ENCODE results near the gene ARMC9.
"Not testable (repeated sequence)": the region's sequence is repeated elsewhere in the genome, so short reads cannot be mapped to it uniquely, and the experiment has no call there.

The ARMC9 gene

DNA sequence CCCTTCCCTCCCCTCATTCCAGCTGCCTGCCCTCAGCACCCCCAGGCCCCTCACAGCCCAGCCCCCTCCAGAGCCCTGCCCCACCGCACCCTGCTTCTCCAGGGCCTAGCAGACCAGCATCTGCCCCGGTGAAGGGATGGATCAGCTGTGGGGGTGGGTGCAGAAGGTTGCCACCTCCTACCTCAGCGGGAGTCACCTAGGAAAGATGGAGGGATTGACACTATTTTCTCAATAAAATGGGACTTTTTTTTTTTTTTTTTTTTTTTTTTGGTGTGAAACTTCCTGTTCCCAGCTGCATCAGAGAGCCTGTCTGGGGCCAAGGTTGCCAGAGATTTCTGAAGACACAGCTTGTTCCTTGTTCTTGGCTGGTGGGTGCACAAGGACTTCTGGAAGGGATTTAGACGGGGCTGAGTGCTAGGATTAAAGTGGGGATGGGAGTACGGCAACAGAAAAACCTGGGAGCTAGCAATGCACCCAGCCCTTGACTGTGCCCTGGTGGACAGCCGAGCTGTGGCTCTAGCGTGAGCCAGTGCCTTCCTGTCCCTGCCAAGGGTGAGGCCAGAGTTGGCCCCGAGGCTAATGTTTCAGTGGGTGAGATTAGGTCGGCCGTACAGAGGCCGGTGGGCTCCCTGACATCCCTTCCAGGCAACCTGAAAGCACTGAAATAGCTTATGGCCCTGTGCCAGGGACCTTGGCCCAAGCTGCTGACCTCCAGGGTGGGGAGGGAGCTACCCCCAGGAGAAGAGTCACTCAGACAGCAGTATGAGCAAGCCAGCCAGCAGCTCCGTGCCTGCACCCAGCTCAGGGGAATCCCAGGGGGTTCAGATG lies 201.6 kb downstream of the ARMC9 start:
- no peak for DNase-seq (ENCODE audit: low spot score)

DNA sequence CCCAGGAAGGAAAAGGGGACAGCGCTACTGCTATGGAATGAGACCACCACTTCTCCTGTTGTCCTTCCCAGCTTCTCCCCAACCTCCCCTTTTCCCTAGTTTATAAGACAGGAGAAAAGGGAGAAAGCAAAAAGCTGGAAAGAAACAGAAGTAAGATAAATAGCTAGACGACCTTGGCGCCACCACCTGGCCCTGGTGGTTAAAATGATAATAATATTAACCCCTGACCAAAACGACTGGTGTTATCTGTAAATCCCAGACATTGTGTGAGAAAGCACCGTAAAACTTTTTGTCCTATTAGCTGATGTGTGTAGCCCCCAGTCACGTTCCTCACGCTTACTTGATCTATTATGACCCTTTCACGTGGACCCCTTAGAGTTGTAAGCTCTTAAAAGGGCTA lies 202.2 kb downstream of the ARMC9 start:
- not testable (repeated sequence) for DNase-seq (ENCODE audit: low spot score)

DNA sequence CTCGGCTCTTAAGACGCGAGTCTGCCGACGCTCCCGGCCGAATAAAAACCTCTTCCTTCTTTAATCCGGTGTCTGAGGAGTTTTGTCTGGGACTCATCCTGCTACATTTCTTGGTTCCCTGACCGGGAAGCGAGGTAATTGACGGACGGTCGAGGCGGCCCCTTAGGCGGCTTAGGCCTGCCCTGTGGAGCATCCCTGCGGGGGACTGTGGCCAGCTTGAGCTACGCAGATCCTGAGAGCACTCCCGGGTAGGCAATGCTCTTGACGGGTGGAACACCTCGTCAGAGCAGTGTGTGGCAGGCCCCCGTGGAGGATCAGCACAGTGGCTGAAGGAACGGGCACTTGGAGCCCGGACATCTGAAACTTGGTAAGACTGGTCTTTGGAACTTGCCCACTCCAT lies 202.7 kb downstream of the ARMC9 start:
- DNase-seq (ENCODE audit: low spot score): not testable (repeated sequence)

DNA sequence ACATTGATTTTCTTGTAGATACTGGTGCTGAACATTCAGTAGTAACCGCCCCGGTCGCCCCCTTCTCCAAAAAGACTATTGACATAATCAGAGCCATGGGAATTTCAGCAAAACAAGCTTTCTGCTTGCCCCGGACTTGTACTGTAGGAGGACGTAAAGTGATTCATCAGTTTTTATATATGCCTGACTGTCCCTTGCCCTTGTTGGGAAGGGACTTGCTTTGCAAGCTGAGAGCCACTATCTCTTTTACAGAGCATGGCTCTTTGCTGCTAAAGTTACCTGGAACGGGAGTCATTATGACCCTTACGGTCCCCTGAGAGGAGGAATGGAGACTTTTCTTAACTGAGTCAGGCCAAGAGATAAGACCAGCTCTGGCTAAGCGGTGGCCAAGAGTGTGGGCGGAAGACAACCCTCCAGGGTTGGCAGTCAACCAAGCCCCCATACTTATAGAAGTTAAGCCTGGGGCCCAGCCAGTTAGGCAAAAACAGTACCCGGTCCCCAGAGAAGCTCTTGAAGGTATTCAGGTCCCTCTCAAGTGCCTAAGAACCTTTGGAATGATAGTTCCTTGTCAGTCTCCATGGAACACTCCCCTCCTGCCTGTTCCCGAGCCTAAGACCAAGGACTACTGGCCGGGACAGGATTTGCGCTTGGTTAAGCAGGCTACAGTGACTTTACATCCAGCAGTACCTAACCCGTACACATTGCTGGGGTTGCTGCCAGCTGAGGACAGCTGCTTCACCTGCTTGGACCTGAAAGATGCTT lies 205.2 kb downstream of the ARMC9 start:
- not testable (repeated sequence) for DNase-seq (ENCODE audit: low spot score)

DNA sequence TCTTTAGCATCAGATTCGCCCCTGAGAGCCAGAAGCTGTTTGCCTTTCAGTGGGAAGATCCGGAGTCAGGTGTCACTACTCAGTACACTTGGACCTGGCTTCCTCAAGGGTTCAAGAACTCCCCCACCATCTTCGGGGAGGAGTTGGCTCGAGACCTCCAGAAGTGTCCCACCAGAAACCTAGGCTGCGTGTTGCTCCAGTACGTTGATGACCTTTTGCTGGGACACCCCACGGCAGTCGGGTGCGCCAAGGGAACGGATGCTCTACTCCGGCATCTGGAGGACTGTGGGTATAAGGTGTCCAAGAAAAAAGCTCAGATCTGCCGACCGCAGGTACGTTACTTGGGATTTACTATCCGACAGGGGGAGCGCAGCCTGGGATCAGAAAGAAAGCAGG lies 205.8 kb downstream of the ARMC9 start:
- not testable (repeated sequence) for DNase-seq (ENCODE audit: low spot score)

DNA sequence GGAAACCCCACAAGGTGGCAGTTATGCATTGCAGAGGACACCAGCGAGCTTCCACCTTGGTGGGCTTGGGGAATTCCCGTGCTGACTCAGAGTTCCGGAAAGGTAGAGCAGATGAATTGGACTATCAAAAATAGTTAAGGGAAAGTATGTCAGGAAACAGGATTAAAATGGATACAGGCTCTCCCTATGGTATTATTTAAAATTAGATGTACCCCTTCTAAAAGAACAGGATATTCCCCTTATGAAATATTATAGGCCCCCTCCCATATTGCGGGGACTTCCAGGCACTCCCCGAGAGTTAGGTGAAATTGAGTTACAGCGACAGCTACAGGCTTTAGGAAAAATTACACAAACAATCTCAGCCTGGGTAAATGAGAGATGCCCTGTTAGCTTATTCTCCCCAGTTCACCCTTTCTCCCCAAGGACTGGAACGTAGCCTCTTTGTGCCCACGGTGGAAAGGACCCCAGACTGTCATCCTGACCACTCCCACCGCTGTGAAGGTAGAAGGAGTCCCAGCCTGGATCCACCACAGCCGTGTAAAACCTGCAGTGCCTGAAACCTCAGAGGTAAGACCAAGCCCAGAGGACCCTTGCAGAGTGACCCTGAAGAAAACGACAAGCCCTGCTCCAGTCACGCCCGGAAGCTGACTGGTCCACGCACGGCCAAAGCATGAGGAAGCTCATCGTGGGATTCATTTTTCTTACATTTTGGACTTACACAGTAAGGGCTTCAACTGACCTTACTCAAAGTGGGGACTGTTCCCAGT lies 207.4 kb downstream of the ARMC9 start:
- DNase-seq (ENCODE audit: low spot score): not testable (repeated sequence)

DNA sequence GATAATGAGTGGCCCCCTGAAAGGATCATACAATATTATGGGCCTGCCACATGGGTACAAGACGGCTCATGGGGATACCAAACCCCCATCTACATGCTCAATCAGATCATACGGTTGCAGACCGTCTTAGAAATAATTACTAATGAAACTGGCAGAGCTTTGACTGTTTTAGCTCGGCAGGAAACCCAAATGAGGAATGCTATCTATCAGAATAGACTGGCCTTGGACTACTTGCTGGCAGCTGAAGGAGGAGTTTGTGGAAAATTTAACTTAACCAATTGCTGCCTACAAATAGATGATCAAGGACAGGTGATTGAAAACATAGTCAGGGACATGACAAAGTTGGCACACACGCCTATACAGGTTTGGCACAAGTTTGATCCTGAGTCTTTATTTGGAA lies 209.3 kb downstream of the ARMC9 start:
- DNase-seq (ENCODE audit: low spot score): not testable (repeated sequence)

DNA sequence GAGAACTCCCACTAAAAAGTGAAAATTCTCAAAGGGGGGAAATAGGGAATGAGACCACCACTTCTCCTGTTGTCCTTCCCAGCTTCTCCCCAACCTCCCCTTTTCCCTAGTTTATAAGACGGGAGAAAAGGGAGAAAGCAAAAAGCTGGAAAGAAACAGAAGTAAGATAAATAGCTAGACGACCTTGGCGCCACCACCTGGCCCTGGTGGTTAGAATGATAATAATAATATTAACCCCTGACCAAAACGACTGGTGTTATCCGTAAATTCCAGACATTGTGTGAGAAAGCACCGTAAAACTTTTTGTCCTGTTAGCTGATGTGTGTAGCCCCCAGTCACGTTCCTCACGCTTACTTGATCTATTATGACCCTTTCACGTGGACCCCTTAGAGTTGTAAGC lies 209.9 kb downstream of the ARMC9 start:
- not testable (repeated sequence) for DNase-seq (ENCODE audit: low spot score)

DNA sequence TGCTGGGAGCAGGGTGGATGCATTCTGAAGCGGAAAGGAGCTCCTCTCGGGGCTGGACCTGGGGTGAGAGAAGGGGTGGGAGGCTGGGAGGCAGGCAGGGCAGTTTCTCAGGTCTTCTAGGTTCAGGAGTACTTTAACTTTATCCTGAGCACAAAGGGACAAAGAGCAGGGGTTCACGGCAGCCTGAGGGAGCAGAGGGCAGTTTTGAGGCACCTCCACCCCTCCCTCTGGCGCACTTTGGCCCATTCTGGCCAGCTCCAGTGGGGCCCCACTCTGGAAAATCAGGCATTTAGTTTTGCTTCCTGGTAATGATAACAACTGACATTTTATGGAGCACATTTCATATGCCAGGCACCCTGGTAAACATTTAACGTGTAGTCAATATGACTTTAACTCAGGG lies 211.3 kb downstream of the ARMC9 start:
- no peak for DNase-seq (ENCODE audit: low spot score)

DNA sequence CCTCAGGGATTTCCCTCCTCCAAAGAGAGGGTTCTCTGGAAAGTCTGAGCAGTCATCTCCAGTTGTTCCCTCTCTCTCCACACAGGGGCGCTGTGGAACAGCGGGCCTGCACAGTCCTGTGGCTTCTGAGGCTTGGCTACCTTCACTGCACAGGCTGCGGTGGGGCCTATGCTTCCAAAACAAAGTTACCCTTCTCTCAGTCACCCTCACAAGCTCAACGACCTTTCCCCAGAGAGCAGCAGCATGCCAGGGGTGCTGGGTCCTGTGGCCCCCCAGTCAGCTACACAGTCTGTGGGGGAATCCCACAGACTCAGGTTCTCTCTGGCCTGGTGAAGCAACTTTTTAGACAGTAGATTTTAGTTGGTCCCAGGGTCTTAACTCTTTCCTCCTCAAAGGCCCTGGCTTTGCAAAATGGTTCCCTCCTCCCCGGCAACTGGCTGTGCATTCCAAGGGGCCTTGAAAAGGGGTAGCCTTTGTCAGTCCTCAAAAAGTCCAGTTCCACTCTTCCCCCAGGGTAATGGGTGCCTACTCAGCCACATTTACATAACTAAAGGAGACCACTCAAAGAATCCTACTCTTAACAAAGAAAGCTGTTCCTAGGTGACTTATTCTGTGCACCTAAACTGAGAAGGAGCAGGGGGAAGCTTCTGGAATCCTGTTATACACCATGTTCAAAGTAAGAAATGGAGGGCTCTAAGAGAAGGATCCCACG lies 212.0 kb downstream of the ARMC9 start:
- DNase-seq (ENCODE audit: low spot score): no peak

DNA sequence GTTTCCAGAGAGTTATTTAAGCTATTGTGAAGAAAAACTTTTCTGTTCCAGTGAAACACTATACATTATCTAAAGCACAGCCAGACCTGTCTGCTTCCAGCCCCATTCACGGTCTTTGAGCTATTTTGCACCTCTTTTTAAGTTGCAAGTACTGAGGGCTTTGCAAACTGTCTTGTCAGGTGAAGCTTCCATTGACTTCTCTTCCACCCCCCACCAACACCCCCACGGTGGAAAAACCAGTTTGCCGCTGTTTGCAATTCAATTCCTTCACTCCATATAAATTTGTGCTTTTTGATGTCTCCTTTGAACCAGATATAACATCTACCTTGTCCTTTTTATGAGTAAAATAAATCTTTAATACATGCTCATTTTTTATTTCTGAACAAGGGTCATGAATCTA lies 212.8 kb downstream of the ARMC9 start:
- no peak for DNase-seq (ENCODE audit: low spot score)

DNA sequence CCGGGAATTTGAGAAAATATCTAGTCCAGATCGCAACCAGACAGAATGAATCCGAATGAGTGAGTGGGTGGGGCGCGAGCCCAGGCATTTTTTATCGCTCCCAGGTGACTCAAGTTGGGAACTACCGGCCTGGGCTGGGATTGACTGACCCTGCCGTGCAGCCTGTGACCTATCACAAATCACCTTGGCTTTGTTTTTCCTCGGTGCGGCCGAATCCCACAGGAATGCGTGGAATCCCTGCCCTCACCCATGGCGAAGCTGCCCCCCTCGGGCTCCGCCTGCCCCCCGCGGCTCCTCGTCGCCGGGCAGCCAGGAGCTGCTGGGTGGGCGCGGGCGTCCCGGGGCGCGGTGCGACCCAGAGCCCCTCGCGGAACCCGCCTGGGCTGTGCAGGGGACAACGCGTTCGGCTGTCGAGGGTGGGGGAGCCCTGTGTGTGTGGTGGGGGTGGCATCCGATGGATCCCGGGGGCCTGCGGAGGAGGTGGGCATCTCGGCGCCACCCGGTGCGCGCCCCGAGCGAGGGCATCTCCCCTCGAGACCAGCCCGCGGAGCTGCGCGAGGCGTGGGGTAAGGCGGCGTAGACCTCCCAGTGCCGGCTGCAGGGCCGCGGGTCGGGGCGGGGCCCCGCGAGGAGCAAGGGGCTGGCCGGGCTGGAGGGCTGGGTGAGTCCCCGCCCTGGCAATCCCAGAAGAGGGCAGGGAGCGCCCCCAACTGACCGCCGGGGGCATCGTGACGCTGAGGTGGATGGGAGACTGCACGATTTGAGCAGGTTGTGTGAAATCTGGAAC lies 213.6 kb downstream of the ARMC9 start:
- DNase-seq (ENCODE audit: low spot score): peak; percentile 86

DNA sequence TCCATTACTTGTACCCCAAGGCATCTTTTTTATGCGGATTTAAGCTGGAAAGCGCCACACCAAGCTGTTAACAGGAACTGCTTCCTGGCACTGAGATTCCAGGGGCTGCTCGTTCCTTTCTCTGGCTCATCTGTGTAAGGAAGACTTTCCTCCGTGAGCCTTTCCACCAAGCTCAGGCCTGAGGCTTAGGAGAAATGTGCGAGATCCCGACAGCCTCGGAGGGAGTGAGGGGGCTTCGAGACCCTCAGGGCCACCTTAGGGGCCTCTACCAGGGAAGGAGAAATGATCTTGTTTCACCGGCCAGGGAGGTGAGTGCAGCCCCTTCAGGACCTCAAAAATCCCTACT lies 214.2 kb downstream of the ARMC9 start:
- no peak for DNase-seq (ENCODE audit: low spot score)

DNA sequence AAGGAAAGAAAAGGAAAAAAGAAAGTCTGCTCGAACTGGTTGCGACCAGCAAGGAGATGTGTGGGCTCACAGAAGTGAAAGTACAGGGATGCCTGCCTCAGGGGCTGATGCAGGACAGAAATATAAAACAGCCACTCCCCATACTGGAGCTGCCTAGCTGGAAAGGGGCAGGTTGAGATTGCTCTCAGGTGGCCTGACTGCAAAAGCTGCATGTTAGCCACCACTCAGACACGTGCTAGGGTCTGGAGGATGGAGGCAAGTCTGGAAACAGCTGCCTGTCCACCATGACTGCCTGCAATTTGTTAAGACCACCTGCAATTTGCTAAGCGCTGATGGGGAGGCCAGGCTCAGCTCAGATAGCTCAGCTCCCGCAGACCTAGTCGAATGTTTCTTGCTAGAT lies 215.0 kb downstream of the ARMC9 start:
- DNase-seq (ENCODE audit: low spot score): no peak

DNA sequence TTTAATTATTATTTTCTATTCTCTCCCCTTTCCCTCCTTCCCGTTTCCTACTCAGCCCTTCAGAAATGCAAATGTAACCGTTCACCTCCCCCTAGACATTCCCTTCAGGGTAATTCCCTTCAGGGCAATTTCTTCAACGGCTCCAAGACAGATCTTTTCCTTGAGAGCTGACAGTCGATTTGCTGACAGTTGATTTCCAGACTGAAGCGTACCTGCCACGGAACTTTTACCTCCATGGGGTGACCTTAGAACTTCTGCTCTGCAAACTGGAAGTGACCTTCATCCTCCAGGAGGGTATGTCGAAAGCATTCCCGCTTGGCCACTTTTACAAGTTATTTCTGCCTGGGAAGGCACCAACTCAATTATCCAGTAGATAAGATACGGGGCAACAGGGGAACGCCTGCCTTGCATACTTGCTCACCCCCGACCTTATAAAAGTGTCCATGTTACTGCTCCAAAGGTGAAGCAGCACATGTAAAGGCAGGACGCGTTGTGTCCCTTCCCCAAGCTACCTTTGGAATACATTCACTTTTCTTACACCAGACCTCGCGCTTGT lies 215.6 kb downstream of the ARMC9 start:
- DNase-seq (ENCODE audit: low spot score): no peak

DNA sequence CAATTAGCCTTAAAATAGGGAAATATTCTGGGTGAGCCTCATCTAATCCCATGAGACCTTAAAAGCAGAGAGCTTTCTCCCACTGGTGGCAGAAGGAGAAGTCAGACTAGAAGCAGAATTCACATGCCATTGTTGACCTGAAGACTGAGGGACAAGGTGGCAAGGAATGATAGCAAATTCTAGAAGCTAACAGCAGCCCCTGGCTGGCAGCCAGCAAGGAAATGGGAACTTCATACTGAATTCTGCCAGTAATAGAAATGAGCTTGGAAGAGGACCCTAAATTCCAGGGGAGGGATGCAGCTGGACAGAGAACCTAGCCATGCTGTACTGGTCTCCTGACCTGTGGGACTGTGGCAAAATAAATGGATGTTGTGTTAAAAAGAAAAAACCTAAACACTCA lies 216.6 kb downstream of the ARMC9 start:
- no peak for DNase-seq (ENCODE audit: low spot score)

DNA sequence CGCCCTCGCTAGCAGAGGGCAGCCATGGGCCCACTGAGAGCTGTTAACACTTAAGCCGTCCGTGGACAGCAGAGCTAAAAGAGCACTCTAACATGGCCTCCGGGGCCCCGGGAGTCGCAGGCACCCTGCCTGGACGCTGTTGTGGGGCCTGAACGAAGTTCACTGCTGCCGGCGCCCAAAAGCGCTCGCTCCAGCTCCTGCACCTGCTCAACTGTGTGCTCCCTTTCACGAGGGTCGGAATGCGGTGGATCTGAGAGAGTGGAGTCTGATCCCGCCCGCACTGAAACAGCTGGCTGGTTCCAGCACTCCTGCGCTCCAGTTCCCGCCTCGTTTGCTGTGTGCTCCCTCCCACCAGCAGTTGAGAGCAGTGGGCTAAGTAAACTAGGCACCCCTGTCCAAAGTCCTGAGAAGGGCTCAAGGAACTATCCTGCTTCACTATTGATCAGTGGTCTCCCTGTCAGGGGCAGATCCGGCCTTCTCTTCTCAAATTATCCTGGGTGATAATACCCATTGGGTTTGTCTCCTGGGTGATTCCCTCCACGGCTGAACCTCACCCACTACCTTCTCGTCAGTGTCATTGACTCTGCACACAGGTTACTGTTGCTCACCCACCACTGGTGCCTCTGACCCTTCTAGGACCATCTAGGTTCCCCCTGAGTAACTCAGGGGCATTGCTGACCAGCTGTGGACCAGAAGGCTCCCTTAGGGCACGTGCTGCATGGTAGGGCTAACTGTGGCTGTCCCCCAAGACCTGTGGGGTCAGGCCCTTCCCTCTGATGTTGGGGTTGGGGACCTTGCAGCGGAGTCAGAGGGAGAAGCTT lies 220.6 kb downstream of the ARMC9 start:
- no peak for DNase-seq (ENCODE audit: low spot score)

DNA sequence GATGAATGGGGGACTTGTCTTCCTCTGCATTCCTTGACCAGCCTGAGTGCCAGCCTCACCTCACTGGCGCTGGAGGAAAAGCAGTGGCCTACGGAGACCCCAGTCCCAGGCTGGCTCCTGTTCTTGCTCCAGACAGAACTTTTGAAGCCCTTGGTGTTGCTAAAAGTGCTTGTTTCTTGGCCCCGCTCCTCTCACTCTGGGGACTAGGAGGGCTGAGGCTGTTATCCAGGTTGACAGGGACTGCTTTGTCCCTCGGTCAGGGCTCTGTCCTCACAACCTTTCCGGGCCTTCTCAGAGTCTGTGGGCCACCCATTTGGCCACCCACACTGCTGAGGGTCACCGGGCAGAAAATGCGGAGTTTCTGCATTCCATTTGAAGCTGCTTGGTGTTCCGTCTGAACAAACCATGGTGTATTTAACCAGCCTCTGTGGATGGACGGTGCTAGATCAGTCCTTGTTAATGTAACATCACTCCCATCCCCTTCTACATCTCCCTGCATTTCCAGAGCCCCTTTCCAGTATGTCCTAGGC lies 222.7 kb downstream of the ARMC9 start:
- no peak for DNase-seq (ENCODE audit: low spot score)

DNA sequence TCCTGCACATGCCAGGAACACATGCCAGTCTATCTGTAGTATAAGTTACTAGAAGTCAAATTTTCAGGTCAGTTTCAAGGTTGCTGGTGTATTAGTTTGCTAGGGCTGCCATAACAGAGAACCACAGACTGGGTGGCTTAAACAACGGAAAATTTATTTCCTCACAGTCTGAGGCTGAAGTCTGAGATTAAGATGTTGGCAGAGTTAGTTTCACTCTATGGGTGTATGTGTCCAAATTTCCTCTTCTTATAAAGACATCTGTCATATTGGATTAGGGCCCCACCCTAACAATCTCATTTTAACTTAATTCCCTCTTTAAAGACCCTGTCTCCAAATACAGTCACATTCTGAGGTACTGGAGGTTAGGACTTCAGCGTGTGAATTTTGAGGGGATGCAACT lies 223.6 kb downstream of the ARMC9 start:
- DNase-seq (ENCODE audit: low spot score): no peak

DNA sequence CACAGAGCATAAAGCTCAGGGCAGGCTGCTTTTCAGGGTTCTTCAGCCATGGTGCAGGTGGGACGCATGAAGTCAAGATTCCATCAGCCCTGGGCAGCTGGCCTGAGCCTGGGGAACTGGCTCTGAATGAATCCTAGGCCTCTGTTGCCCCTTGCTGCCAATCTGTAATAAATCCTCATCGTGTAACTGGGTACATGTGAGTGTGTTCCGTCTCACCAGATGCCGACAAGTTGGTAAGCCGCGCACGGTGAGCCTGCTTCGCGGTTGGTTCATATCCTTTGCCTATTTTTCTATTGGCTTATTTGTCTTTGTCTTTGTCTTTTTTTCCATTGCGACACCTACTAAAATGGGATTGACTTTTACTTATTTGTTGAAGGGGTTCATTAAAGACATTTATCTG lies 224.7 kb downstream of the ARMC9 start:
- DNase-seq (ENCODE audit: low spot score): no peak

Data from SW480 (cell line).